Measurements from ENCODE around the gene RUSF1.
"Not testable (repeated sequence)": the region's sequence is repeated elsewhere in the genome, so short reads cannot be mapped to it uniquely, and the experiment has no call there.

The RUSF1 gene

DNA sequence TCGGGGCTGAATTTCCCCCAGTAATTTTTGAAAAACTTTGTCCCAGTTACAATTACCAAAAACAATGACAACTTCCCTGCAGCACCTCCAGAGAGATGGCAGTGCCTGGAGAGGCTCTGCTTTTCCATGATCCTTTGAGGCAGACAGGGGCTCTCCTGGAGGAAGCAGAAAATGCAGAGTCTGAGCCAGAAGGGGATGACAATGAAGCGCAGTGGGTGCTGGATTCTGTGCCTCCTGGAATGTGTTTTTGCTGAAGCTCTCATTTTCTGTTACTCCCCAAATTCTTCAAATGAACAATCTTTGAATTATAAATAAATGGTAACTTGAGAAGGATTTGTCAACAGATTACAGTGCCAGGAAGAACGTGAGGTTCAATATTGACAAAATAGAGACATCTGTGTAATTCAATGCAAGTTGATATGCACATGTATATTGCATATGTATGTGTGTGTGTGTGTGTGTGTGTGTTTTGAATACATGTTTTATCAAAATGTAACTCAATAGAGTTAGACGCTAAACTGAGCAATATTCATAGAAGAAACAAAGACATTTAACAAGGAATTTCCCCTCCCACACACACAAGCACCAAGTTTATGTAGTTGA lies 9.7 kb upstream of the RUSF1 start:
- no peaks in the 10 kb centered on the region for H3K4me1 ChIP-seq (ENCODE audit: control insufficient read depth, insufficient read depth, low read length)

DNA sequence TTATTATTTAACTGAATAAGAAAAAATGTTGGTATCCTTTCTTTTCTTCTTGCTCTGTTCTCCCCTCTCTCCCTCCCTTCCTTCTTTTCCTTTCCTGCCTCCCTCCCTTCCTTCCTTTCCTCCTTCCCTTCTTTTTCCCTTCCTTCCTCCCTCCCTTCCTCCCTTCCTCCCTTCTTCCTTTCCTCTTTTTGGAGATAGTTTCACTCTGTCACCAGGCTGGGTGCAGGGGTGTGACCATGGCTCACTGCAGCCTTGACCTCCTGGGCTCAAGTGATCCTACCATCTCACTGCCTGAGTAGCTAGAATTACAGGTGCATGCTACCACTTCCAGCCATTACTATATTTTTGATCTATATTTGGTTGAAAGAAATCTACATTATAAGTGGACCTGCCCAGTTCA lies 5.7 kb upstream of the RUSF1 start:
- no peak overlapping the region for H3K9ac ChIP-seq (ENCODE audit: low read length in 2 of 2)
- H3K4me3 ChIP-seq (ENCODE audit: low read length in 2 of 2) = no peak overlapping the region
- no peaks in the 10 kb centered on the region for H3K36me3 ChIP-seq (ENCODE audit: control insufficient read depth in 2 of 2, insufficient read depth in 2 of 2, low read length in 2 of 2)
- no peaks in the 10 kb centered on the region for H3K9me3 ChIP-seq (ENCODE audit: control insufficient read depth in 2 of 2, low read length in 2 of 2)
- no peak overlapping the region for H3K27ac ChIP-seq (ENCODE audit: low read length)
- no peaks in the 10 kb centered on the region for H3K27me3 ChIP-seq (ENCODE audit: control insufficient read depth in 1 of 2, insufficient read depth in 2 of 2, low read length in 2 of 2)
- H3K4me1 ChIP-seq (ENCODE audit: control insufficient read depth, insufficient read depth, low read length) = peaks cover 6% of the 10 kb centered on the region

More for the DNA sequence above, 9.7 kb upstream of the RUSF1 start:
- Histone ChIP-seq H3K9ac (ENCODE audit: low read length in 2 of 2) (no peak overlapping the region), H3K27ac (ENCODE audit: low read length) (no peak overlapping the region), H3K9me3 (ENCODE audit: control insufficient read depth in 2 of 2, low read length in 2 of 2) (no peaks in the 10 kb centered on the region), H3K4me3 (ENCODE audit: low read length in 2 of 2) (no peak overlapping the region), H3K27me3 (ENCODE audit: control insufficient read depth in 1 of 2, insufficient read depth in 2 of 2, low read length in 2 of 2) (no peaks in the 10 kb centered on the region), H3K36me3 (ENCODE audit: control insufficient read depth in 2 of 2, insufficient read depth in 2 of 2, low read length in 2 of 2) (no peaks in the 10 kb centered on the region)

DNA sequence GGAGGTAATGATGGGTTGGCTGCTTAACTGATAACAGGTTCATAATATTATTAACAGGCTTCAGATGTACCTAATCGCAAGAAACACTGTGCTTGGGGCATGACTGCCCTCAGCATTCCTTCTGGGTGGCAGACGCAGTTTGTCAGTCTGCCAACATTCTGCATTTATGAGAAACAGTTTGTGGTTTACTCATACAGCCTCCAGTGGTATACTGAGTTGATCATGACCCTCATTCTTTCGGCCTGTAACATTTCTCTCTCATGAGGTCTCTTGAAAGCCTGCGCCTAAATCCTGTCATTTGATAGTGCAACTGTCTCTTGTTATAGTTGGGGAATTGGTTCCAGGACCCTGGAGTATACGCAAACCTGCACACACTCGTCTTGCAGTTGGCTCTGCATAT lies 4.9 kb upstream of the RUSF1 start:
- Histone ChIP-seq H3K4me1 (ENCODE audit: control insufficient read depth, insufficient read depth, low read length) (peaks cover 6% of the 10 kb centered on the region), H3K9ac (ENCODE audit: low read length in 2 of 2) (no peak overlapping the region), H3K36me3 (ENCODE audit: control insufficient read depth in 2 of 2, insufficient read depth in 2 of 2, low read length in 2 of 2) (no peaks in the 10 kb centered on the region), H3K4me3 (ENCODE audit: low read length in 2 of 2) (no peak overlapping the region), H3K9me3 (ENCODE audit: control insufficient read depth in 2 of 2, low read length in 2 of 2) (no peaks in the 10 kb centered on the region), H3K27ac (ENCODE audit: low read length) (no peak overlapping the region), H3K27me3 (ENCODE audit: control insufficient read depth in 1 of 2, insufficient read depth in 2 of 2, low read length in 2 of 2) (no peaks in the 10 kb centered on the region)

DNA sequence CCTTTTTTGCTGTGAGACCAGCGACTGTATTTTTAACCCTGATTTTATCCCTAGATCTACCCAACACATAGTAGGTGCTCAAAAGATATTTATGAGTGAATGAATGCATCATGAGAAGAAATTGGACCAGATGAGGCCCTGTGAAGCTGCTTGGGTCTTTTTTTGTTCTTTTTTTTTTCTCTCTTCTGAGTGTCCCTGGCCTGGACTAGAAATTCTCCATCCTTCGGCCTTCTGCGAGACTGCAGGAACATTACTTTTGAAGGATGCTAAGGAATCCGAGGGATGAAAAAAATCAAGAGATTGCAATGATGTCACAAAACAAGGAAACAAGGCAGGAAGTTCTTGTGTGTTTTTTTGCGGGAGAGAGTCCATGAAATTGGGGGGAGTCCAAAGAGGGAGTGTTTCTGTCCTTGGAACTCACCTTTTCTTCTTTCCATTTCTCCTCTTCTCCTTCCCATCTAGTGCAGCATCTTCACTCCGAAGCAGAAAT lies 560 bp upstream of the RUSF1 start:
- peaks cover 19% of the 10 kb centered on the region for H3K4me1 ChIP-seq (ENCODE audit: control insufficient read depth, insufficient read depth, low read length)
- peaks cover 2 to 5% of the 10 kb centered on the region in 2 donors for H3K36me3 ChIP-seq (ENCODE audit: control insufficient read depth in 2 of 2, insufficient read depth in 2 of 2, low read length in 2 of 2)
- H3K9ac ChIP-seq (ENCODE audit: low read length in 2 of 2) = peak overlapping the region; percentile 98 to 99
- no peaks in the 10 kb centered on the region for H3K27me3 ChIP-seq (ENCODE audit: control insufficient read depth in 1 of 2, insufficient read depth in 2 of 2, low read length in 2 of 2)
- peak overlapping the region; percentile 95 for H3K27ac ChIP-seq (ENCODE audit: low read length)
- no peaks in the 10 kb centered on the region for H3K9me3 ChIP-seq (ENCODE audit: control insufficient read depth in 2 of 2, low read length in 2 of 2)
- H3K4me3 ChIP-seq (ENCODE audit: low read length in 2 of 2) = peak overlapping the region; percentile 88 to 96

DNA sequence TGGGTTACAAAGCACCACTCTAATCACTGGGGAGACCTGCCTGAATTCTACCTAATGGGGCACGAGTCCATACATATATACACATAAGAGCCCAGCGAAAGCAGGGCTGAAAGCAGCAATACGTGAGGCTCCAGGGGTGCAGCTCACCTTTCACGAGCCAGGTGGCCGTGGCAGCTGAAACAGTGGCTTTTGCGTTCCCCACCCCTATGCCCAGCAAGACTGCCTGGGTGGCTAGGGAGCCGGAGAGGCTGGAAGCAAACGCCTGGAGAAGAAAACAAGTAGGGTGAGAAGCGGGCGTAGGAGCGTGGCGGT lies 618 bp downstream of the RUSF1 start:
- Histone ChIP-seq H3K4me1 (ENCODE audit: control insufficient read depth, insufficient read depth, low read length) (peaks cover 19% of the 10 kb centered on the region), H3K4me3 (ENCODE audit: low read length in 2 of 2) (peak overlapping the region; percentile 88 to 96)

DNA sequence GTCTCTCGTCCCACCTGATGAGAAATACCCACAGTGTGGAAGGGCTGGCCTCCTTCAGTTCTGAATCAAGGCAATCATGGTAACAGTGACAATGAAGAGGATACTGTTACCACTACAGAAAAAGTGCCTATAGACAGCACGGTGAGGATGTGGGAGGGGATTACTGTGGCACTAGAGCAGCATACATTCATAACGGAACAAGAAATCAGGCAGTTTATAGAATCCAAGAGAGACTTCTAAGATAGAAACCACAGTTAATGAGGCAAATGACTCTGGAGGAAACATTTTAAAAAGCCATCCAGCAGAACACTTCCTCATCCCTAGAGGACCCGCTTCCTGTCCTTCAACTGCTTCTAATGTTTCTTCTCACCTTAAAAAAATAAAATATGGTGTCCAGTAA lies 2.7 kb downstream of the RUSF1 start:
- H3K4me3 ChIP-seq (ENCODE audit: low read length in 2 of 2) = no peak overlapping the region
- no peaks in the 10 kb centered on the region for H3K9me3 ChIP-seq (ENCODE audit: control insufficient read depth in 2 of 2, low read length in 2 of 2)
- H3K27ac ChIP-seq (ENCODE audit: low read length) = no peak overlapping the region
- peaks cover 19% of the 10 kb centered on the region for H3K4me1 ChIP-seq (ENCODE audit: control insufficient read depth, insufficient read depth, low read length)
- no peaks in the 10 kb centered on the region for H3K27me3 ChIP-seq (ENCODE audit: control insufficient read depth in 1 of 2, insufficient read depth in 2 of 2, low read length in 2 of 2)
- peaks cover 3 to 5% of the 10 kb centered on the region in 2 donors for H3K36me3 ChIP-seq (ENCODE audit: control insufficient read depth in 2 of 2, insufficient read depth in 2 of 2, low read length in 2 of 2)
- no peak overlapping the region for H3K9ac ChIP-seq (ENCODE audit: low read length in 2 of 2)

More for the DNA sequence above, 618 bp downstream of the RUSF1 start:
- Histone ChIP-seq H3K27me3 (ENCODE audit: control insufficient read depth in 1 of 2, insufficient read depth in 2 of 2, low read length in 2 of 2) (no peaks in the 10 kb centered on the region), H3K9ac (ENCODE audit: low read length in 2 of 2) (peak overlapping the region; percentile 98 to 99), H3K27ac (ENCODE audit: low read length) (peak overlapping the region; percentile 95), H3K9me3 (ENCODE audit: control insufficient read depth in 2 of 2, low read length in 2 of 2) (no peaks in the 10 kb centered on the region), H3K36me3 (ENCODE audit: control insufficient read depth in 2 of 2, insufficient read depth in 2 of 2, low read length in 2 of 2) (peaks cover 2 to 5% of the 10 kb centered on the region in 2 donors)

DNA sequence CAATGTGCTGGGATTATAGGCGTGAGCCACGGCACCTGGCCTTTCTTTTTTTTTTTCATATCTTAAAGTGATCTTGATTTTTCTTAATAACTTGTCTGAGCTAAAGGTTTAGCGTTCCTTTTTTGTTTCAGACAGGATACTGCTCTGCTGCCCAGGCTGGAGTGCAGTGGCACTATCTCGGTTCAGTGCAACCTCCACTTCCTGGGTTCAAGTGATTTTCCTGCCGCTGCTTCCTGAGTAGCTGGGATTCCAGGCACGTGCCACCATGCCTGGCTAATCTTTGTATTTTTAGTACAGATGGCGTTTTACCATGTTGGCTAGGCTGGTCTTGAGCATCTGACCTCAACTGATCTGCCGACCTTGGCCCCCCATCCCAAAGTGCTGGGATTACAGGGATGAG lies 4.0 kb downstream of the RUSF1 start:
- H3K4me1 ChIP-seq (ENCODE audit: control insufficient read depth, insufficient read depth, low read length) = peaks cover 13% of the 10 kb centered on the region
- no peak overlapping the region for H3K27ac ChIP-seq (ENCODE audit: low read length)
- no peak overlapping the region for H3K9ac ChIP-seq (ENCODE audit: low read length in 2 of 2)
- H3K9me3 ChIP-seq (ENCODE audit: control insufficient read depth in 2 of 2, low read length in 2 of 2) = no peaks in the 10 kb centered on the region
- no peaks in the 10 kb centered on the region for H3K27me3 ChIP-seq (ENCODE audit: control insufficient read depth in 1 of 2, insufficient read depth in 2 of 2, low read length in 2 of 2)
- H3K4me3 ChIP-seq (ENCODE audit: low read length in 2 of 2) = no peak overlapping the region
- peaks cover 13 to 14% of the 10 kb centered on the region in 2 donors for H3K36me3 ChIP-seq (ENCODE audit: control insufficient read depth in 2 of 2, insufficient read depth in 2 of 2, low read length in 2 of 2)

DNA sequence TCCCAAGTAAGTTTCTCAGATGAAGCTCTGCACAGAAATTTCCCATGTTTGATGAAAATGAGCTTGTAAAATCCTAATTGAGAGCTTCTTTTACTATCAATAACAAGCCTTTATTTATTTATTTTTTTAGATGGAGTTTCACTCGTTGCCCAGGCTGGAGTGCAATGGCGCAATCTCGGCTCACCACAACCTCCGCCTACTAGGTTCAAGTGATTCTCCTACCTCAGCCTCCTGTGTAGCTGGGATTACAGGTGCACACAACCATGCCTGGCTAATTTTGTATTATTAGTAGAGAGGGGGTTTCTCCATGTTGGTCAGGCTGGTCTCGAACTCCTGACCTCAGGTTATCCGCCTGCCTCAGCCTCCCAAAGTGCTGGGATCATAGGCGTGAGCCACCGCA lies 4.6 kb downstream of the RUSF1 start:
- H3K9ac ChIP-seq (ENCODE audit: low read length in 2 of 2); H3K9me3 ChIP-seq (ENCODE audit: control insufficient read depth in 2 of 2, low read length in 2 of 2); H3K4me3 ChIP-seq (ENCODE audit: low read length in 2 of 2); H3K27ac ChIP-seq (ENCODE audit: low read length); H3K27me3 ChIP-seq (ENCODE audit: control insufficient read depth in 1 of 2, insufficient read depth in 2 of 2, low read length in 2 of 2): not testable (repeated sequence)
- Histone ChIP-seq H3K4me1 (ENCODE audit: control insufficient read depth, insufficient read depth, low read length) (peaks cover 13% of the 10 kb centered on the region), H3K36me3 (ENCODE audit: control insufficient read depth in 2 of 2, insufficient read depth in 2 of 2, low read length in 2 of 2) (peaks cover 19 to 20% of the 10 kb centered on the region in 2 donors)

DNA sequence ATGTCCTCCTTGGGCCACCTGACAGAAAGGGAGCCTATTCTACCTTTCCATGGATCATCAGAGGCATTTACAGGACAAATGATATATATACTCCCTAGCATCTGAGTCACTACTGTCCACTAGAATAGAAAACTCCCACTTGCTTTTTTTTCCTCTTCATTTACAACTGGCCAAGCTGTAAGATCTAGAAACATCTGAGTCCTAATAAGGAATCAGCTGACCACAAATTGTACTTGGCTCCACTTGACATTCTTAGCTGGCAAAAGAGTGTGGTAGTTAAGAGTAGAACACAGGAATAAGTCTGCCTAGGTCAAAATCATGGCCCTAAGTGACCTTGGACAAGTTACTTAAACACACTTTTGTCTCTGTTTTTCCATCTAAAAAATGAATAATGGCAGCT lies 5.2 kb downstream of the RUSF1 start:
- H3K4me1 ChIP-seq (ENCODE audit: control insufficient read depth, insufficient read depth, low read length) = peaks cover 13% of the 10 kb centered on the region
- no peaks in the 10 kb centered on the region for H3K27me3 ChIP-seq (ENCODE audit: control insufficient read depth in 1 of 2, insufficient read depth in 2 of 2, low read length in 2 of 2)
- H3K36me3 ChIP-seq (ENCODE audit: control insufficient read depth in 2 of 2, insufficient read depth in 2 of 2, low read length in 2 of 2) = peaks cover 25 to 26% of the 10 kb centered on the region in 2 donors
- H3K27ac ChIP-seq (ENCODE audit: low read length) = no peak overlapping the region
- H3K9ac ChIP-seq (ENCODE audit: low read length in 2 of 2) = no peak overlapping the region
- H3K4me3 ChIP-seq (ENCODE audit: low read length in 2 of 2) = no peak overlapping the region
- H3K9me3 ChIP-seq (ENCODE audit: control insufficient read depth in 2 of 2, low read length in 2 of 2) = no peaks in the 10 kb centered on the region

DNA sequence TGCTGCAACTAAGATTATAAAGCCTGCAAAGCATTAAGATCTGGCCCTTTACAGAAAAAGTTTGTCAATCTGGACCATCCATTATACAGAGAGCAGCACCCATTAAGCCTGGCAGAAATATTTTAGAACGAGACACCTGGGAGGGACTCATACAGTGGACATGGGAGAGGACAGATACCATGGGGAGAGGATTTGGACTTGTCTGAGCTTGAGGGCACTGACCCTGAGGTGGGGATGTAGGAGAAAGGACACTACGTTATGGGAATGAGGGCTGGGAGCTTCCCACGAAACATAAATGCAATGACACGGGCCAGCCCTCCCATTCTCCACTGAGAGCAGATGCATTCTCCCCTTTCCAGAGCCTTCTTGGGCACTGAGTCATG lies 6.2 kb downstream of the RUSF1 start:
- peaks cover 5% of the 10 kb centered on the region for H3K4me1 ChIP-seq (ENCODE audit: control insufficient read depth, insufficient read depth, low read length)

DNA sequence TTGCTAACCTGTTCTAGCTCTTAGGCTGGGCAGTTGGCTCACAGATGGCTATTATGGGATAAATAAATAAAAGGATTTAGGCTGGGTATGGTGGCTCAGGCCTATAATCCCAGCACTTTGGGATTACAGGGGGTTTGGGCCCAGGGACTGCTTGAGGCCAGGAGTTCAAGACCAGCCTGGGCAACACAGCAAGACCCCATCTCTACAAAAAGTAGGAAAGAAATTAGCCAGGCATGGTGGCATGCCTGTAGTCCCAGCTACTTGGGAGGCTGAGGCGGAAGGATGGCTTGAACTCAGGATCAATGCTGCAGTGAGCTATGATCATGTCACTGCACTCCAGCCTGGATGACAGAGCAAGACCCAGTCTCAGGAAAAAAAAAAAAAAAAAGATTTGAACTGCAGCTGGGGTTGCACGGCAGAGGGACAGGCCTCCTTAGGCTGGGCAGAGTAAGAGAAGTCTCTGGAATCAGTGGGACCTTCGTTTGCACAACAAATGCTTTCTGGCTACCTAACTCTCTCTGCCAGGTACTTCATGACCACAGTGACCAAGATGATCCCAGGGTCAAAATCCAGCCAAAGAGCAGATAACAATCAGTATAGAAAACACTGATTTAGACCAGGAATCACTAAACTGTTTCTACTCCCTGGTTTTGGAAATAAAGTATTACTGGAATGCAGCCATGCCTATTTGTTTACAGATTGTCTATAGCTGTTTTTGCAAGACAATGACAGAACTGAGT lies 6.8 kb downstream of the RUSF1 start:
- no peaks in the 10 kb centered on the region for H3K27me3 ChIP-seq (ENCODE audit: control insufficient read depth in 1 of 2, insufficient read depth in 2 of 2, low read length in 2 of 2)
- peaks cover 31 to 41% of the 10 kb centered on the region in 2 donors for H3K36me3 ChIP-seq (ENCODE audit: control insufficient read depth in 2 of 2, insufficient read depth in 2 of 2, low read length in 2 of 2)
- H3K4me1 ChIP-seq (ENCODE audit: control insufficient read depth, insufficient read depth, low read length) = no peaks in the 10 kb centered on the region
- no peak overlapping the region for H3K4me3 ChIP-seq (ENCODE audit: low read length in 2 of 2)
- no peak overlapping the region for H3K9ac ChIP-seq (ENCODE audit: low read length in 2 of 2)
- H3K27ac ChIP-seq (ENCODE audit: low read length) = no peak overlapping the region
- H3K9me3 ChIP-seq (ENCODE audit: control insufficient read depth in 2 of 2, low read length in 2 of 2) = no peaks in the 10 kb centered on the region

More for the DNA sequence above, 6.2 kb downstream of the RUSF1 start:
- Histone ChIP-seq H3K27ac (ENCODE audit: low read length) (no peak overlapping the region), H3K4me3 (ENCODE audit: low read length in 2 of 2) (no peak overlapping the region), H3K36me3 (ENCODE audit: control insufficient read depth in 2 of 2, insufficient read depth in 2 of 2, low read length in 2 of 2) (peaks cover 31 to 35% of the 10 kb centered on the region in 2 donors), H3K27me3 (ENCODE audit: control insufficient read depth in 1 of 2, insufficient read depth in 2 of 2, low read length in 2 of 2) (no peaks in the 10 kb centered on the region), H3K9ac (ENCODE audit: low read length in 2 of 2) (no peak overlapping the region), H3K9me3 (ENCODE audit: control insufficient read depth in 2 of 2, low read length in 2 of 2) (no peaks in the 10 kb centered on the region)

Data from stomach smooth muscle (tissue), 2 donors.